Inflammatory macrophage treated with lipopolysaccharide for 1 hour (primary cell): ENCODE results near the gene FAM163A.
A peak's percentile ranks its signal among the peaks of the same experiment; 100 is the strongest.
"Not testable (repeated sequence)": the region's sequence is repeated elsewhere in the genome, so short reads cannot be mapped to it uniquely, and the experiment has no call there.

Experiments used
- DNase-seq, 2 donors: peaks; one replicate each; pipeline ENCODE4 v3.0.0-alpha.2; 2020 to 2022

Gene FAM163A

DNA sequence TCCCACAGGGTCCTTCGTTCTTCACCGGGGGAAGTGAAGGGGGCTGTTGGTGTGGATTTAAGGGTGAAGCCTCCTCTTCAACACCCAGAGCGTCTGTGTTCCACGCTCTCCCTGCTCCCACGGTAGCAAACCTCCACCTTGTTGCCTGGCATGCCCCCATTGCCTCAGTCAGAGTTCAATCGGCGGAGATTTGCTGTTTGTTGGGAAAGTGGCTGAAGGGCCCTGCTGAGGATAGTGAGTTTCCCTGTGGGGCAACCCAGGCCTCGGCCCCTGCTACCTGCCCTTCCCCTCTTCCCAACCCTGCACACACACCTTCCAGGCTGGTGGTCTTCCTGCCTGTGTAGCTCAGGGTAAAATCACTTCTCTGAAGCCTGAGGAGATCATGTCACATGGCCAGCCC, 74.0 kb downstream of the FAM163A start:
- DNase-seq: no peak

DNA sequence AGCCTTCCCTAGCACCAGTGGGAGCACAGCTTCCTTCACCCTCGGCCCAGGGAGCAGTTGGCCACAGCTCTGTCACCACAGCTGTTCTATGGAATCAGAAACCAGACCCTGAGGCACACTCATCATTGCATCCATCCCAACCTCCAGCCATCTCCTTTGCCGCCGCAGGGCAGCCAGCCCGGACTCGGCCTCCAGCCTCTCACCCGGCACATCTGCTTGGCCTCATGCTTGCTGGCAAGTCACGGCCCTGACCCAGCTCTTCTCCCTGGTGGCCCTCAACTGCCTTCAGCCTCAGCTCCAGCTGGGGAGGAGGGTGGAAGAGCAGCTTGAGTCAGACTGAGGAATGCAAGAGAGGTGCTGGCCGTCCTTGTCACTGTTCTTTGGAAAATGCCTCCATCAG, 74.7 kb downstream of the FAM163A start:
- DNase-seq: no peak

DNA sequence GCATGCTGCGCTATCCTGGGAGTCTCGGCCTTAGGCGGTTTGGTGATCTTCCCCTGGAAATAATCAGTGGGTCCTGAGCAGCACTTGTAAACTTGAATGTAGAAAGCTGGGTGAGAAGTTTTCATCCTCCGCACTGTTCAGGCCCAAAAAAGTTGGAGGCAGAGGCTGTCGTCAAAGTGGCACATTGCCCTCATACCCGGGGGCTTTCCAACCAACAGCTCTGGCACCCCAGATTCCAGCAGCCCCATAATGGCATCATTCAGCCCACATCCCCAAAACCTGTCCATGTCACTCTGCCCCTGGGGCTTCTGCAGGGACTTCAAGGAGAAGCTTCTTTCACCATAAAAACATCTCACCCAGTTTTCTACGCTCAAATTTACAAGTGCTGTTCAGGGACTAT, 75.2 kb downstream of the FAM163A start:
- no peak for DNase-seq

DNA sequence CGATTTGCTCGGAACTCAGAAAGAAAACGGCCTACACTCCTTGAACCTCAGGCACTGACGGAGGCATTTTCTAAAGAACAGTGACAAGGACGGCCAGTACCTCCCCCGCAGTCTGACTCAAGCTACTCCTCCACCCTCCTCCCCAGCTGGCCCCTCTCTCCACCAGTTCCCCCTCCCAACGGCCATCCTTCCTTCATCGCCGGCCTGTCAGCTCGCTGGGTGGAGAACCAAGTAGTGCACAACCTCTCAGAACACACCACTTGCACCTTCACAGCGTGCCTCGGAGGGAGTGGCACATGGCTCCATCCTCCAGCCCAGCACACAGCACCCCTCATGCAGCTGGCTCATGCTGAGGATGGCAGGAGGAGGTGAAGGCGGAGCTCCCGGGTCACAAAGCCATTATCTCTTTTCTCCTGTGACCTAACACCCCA, 75.7 kb downstream of the FAM163A start:
- DNase-seq: no peak

DNA sequence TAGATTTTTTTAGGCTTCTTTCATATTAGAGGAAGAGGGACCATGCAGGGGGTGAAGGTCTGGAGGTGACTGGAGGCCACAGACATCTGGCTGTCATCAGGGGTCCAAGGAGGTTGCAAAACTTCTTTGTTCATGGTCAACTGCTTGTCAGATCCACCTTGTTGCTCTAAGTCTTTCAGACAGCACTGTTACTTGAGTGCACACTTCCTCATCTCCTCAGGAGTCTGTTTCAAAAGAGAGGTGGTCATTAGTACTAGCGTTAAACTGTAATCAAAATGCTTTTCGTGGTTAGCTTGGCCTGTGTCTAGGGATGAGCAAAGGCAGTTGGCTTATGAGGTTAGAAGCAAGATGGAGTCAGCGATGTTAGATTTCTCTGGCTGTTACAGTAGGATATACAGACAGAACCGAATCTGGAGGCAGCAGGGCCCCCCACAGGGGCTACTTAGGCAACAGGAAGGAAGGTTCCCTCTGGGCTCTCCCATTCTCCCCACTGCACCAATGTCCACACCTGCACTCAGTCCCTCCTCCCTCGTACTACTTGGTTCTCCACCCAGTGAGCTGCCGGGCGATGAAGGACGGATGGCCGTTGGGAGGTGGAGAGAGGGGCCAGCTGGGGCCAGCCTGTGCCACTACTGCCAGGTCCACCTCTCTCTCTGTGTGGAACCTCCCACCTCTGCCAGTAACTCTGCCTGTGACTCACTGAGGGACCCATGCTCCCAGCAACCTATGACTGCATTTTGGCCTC, 77.3 kb downstream of the FAM163A start:
- DNase-seq: no peak

DNA sequence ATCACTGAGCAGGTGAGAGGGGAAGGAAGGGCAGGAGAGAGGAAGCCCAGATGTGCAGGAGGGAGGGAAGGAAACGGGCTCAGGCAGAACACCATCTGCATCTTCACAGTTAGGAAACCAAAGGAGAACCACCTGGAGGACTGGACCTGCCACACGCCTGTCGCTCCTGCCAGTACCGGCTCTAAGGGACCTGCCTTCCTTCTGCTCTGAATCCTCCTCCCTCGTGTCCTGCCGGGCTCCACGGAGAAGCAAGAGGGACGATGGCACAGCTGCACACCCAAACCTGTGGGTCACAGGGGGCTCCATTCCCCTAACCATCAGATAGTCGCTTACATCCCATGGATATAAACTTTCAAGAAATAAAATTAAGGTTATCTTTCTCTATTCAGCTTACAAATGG, 78.4 kb downstream of the FAM163A start:
- no peak for DNase-seq

DNA sequence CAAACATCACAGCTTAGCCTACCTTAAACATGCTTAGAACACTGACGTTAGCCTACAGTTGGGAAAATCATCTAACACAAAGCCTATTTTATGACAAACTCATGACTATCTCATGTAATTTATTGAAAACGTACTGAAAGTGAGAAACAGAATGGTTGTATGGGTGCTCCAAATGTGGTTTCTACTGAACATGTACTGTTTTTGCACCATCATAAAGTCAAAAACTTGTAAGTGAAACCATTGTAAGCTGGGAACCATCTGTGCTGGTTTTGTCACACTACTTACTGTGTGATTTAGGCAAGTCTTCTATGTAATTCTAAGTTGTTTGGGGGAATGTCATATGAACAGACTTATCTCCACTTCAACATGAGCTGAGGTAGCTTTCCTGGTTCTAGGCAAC, 79.0 kb downstream of the FAM163A start:
- no peak for DNase-seq

DNA sequence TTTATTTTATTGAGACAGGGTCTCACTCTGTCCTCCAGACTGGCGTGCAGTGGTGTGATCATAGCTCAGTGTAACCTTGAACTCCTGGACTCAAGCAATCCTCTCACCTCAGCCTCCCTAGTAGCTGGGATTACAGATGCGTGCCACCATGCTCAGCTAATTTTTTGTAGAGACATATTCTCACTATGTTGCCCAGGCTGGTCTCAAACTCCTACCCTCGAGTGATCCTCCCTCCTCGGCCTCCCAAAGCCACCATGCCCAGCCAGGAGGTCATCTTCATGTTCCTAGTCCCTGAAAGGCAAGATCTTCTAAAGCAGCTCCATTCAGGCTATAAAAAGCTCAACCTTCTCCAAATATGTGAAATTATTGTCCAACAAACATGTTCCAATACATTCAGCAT, 80.6 kb downstream of the FAM163A start:
- no peak for DNase-seq

DNA sequence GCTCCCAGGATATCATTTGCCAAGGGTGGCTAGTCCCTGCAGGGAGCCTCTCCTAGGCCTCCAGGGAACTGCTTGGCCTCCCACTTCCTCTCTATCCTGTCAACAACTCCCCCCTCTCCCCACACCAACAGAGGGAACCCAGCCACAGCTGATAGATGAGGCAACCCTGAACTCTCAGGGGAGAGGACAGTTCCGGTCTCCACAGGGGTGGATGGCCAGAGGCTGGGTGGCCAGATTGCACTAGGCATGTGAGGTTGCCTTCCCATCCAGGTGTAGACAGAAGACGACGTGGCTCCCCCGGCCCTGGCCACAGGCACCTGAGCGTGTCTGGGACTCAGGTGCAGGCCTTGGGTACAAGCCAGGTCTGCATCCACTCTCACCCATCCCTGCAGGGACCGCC, 81.2 kb downstream of the FAM163A start:
- peak; percentile 8 to 11 for DNase-seq

DNA sequence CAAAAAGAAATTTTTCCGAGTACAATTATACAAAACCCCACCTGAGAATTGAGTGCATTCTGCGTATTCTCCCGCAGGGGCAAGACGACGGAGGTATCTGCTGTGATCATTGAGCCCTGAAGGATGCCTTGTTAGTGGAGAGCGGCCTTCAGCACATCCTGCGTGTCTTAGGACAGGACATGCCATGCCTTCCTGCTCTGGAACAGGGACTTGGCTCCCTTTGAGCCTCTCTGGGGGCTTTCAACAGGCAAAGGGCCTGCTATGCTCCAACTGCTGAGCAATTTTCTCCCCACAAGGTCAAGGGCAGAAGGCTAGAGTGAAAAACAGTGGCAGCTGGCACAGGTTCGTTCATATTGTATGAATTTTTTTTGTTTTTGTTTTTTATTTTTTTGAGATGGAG, 82.1 kb downstream of the FAM163A start:
- DNase-seq: no peak

DNA sequence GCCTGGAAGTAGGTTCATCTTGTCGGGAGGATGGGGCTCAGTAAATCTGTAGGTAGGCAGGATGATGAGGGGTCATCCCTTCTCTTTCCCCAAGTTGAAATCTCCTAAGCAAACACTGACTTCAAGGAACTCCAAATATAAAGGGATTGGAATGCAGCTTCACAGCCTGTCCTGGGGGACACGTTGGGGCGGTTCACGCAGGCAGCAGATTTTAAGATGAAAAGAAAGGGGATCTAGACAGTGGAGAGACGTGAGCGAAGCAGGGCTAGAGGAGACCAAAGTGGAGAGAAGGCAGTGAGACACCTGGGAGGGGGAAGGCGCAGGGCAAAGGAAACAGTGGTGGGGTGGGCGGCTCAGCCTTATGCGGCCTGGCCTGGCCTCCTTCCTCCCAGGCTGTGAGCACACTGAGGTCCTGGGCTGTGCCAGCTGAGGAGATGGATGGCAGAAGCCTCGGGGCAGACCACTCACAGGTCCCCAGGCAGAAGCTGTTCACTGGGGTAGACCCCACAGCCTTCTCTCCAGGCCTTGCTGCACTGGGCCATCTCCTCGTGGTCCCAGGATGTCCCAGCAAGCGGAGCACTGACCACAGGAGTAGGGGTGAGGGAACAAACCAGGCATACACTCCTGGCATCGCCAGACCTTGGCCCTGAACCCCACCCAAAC, 82.8 kb downstream of the FAM163A start:
- DNase-seq: no peak

DNA sequence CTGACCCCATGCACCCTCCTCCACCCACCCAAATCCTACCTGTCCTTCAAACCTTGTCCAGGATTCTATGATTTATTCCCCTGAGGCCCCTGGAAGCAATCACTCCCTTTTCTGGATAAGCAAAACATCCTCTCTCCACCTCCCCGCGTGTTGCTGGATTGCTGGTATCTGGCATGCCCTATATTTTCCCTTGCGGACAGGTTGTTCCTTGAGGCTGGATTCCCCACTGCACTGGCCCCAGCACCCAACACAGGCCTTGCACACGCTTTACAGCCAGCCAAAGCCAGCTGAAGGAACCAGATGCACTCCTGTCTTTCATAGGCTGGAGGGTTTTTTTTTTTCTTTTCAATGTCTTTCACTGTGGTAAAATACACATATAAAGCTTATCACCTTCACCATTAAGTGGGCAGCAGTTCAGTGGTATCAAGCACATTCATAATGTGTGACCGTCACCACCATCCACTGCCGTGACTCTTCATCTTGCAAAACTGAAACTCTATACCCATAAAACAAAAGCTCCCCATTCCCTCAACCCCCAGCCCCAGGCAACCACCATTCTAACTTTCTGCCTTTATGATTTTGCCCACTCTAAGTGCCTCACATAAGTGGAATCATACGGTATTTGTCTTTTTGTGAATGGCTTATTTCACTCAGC, 83.7 kb downstream of the FAM163A start:
- DNase-seq: no peak

DNA sequence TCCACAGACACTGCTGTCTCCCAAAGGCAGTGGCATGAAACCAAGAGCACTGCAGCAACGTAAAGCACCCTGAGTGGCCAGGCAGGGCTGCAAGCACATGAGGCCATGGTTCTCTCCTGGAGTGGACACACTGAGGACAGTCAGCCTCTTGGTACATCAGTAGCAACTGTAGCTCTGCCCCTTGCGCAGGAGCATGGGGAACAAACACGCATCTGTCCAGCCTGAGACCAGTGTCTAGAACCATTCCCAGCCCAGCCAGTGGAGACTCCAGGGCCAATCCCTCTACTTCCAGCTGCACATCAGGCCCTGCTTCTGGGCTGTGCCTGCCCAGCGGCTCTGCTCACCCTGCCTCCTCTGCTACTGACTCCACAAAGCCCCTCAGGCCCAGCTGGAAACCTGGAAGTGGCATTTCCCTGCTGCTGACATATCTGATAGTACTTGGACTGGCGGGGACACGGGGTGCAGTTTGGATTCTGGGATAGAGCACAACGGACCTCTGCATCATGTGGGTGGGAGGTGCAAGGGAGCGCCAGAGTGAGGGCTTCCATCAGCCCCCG, 85.5 kb downstream of the FAM163A start:
- no peak for DNase-seq

DNA sequence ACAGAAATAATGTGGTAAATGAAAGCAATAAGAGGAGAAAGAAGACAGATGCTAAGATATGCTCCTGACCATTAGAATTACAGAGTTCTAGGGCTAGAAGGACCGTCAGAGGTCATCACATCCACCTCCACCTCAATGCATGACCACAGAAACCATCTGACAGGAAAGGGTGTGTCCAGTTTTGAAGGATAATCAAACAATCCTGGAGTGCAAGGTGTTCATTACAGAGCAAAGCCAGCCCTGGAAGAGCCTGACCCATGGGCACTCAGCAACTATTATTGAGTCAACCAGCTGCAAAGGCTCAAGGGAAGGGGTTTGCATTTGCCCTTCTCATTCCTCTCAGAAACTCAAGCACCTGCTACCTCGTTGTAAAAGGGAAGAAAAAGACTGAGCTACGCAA, 88.1 kb downstream of the FAM163A start:
- no peak for DNase-seq

DNA sequence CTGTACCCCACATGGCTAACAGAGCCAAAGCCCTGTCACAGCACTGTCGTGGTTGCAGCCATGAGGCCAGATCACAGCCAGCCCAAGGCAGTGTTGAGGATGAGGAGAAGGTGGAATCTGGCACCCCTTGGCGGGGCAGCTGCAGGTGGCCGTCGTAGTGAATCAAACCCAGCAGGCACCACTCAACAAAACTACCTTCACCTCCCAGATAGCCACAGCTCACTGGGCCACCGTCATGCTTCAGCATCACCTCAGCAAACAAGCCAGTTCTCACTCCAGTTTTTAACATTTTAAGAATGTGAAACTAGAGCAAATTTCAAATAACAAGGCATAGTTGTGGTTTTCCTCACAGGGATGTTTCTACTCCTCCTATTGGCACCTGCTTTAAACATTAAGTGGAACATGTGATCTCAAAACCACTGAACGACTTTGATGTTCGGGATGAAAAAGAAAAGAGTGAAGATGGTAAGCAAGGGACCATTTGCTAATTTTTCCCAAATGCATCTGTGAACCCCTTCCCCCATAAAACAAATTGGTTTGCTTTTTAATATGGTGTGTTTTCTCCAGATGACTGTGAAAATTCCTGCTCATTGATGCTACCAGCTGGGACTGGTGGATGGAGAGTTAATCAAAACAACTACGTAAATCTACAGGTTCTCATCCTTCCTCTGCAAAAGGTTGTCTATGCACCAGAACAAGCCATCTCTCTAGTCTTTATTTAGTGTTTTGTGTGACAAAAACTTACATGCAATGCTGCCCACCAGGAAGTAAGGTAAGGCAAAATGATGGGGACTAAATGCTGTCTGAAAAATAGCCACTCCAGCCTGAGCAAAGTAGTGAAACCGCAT, 89.0 kb downstream of the FAM163A start:
- DNase-seq: no peak

DNA sequence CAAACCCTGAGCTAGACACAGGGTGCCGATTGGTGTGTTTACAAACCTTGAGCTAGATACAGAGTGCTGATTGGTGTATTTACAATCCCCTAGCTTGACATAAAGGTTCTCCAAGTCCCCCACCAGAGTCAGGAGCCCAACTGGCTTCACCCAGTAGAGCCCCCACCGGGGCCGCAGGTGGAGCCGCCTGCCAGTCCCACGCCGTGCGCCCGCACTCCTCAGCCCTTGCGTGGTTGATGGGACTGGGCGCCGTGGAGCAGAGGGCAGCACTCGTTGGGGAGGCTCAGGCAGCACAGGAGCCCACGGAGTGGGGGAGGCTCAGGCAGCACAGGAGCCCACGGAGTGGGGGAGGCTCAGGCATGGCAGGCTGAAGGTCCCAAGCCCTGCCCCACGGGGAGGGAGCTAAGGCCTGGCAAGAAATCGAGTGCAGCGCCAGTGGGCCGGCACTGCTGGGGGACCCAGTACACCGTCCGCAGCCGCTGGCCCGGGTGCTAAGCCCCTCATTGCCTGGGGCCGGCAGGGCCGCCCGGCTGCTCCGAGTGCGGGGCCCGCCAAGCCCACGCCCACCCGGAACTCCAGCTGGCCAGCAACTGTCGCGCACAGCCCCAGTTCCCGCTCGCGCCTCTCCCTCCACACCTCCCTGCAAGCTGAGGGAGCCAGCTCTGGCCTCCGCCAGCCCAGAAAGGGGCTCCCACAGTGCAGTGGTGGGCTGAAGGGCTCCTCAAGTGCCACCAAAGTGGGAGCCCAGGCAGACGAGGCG, 93.8 kb downstream of the FAM163A start:
- not testable (repeated sequence) for DNase-seq

DNA sequence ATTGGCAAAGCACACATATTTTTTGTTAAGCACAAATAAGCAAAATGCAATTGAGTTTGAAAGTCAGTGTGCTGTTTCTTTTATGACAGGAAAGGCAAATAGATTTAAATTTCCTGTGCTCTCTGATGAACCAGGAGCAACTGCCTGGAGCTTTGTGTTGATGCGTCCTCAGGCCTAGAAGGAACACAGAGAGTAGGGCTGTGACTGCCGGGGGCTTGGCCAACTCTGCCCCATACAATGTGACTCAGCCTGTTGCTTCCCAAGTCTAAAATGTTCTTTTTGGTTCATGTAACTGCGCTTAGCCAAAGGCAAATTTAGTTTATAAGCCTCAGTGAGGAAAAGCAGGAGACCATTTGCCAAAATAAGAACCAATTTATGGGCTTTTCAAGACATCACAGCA, 97.0 kb downstream of the FAM163A start:
- DNase-seq: no peak

DNA sequence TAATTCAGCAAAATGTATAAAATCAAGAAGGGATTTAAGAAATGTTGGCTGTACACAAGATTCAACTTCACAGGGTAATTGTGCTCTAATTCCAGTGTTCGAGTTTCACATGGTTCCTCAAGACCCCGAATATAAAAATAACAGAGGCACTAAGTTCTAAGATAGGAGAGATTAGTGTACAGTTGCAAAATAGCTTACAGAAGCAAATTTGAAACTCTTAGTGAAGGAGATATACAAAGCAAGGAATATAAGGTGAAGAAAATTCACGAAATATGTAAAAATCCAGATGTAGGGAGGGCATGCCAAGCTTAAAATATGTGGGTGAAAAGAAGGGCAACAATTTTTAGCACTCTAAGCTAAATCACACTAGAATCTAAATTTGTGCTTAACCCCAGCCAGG, 105.1 kb downstream of the FAM163A start:
- DNase-seq: no peak

DNA sequence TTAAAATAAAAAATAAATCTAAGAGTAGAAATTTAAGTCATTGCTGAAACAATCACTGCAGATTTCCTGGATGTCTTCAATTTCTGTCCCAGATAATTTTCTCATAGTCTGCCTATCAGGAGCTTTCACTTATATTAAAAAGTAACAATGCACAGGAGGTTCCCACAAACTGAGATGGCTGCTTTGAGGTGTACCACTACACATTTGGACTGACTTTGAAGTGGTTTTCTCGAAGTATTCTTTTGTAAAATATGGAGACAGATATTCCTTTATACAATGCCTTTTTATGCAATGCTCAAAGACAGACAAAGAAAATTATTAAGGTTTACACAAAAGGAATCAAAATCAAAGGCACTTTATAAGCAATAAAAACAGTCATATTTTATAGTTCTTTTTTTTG, 110.0 kb downstream of the FAM163A start:
- DNase-seq: no peak

DNA sequence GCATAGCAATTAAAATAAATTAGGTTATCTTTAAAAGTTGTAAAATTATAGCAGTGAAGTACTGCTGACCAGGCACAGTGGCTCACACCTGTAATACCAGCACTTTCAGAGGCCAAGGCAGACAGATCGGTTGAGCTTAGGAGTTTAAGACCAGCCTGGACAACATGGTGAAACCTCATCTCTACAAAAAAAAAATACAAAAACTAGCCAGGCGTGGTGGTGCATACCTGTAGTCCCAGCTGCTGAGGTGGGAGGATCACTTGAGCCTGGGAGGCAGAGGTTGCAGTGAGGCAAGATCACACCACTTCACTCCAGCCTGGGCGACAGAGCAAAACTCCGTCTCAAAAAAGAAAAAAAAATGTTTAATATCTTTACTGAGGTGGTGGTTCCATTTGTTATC, 112.7 kb downstream of the FAM163A start:
- not testable (repeated sequence) for DNase-seq

DNA sequence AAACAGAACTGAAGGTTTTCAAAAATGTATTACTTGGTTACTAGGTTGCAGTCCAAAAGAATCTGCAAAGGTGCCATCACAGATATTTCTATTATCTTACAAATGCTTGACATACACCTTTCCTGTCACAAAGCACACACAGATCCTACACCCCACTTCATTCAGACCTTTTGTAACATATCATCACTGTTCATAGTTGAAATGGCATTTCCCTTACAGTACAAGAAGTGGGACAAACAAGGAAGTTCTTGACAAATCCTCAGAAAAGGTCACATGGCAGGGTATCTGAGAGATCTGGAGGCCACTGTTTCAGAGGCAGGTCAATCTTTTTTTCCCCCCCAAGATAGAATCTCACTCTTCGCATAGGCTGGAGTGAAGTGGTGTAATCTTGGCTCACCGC, 113.2 kb downstream of the FAM163A start:
- peak in 1 of 2 donors; percentile 25 for DNase-seq

DNA sequence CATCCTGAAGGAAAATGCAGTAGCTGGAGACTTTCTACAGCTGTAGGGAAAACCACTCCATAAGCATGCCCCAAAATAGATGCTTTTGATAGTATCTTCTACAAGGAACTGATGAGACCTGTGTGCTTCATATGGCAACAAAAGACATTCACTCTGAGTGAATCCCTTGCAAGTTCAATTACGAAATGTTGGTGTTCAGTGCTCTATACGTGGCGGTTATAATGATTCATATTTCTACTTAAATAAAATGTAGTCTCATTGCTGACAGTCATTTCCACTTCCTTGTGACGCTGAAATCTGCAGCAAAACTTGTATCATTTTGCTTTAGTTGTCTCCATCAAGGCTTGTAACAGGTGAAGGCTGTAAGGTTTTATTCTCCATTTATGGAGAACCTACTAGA, 113.9 kb downstream of the FAM163A start:
- no peak for DNase-seq
